SHP77 (cell line): ENCODE measurements around the gene PXN.
"Not testable (repeated sequence)": the region's sequence is repeated elsewhere in the genome, so short reads cannot be mapped to it uniquely, and the experiment has no call there.

Experiments
- DNase-seq, 2 experiments: peaks; one replicate each; lab custom pipeline; 2025; lab: John Stamatoyannopoulos, UW

The PXN gene

DNA sequence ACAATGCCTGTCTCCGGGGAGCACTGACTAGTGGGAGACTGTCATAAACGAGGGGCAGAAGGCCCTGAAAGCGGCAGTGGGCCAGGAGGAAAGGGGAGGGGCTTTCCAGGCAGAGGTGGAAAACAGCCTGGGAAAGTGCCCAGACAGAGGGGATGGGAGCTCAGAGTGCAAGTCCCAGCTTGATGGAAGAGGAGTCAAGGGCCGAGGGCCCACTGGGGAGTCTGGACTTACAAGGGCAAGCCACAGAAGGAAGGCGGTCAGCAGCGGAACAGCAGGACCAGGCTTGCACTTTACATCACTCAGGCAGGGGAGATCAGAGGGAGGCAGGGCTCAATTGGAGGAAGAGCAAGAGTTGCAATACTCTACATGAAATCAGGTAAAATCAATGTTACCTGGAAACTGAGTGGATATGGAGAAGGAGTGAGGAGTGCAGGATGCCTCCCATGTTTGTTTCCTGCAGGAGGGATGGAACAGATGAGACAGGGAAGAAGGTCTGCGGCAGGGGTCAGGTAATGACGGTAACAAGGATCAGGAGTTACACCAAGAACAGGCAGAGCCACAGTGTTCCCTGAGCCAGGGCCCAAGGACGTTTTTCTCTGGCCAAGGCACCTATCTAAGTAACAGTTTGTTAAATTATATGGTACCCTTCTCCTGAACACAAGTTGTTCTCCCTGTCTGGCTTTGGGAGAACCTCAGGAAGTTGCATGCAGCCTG, 23.8 kb downstream of the PXN start:
- DNase-seq, result no peak

- no peak for DNase-seq
These were observed 25.1 kb downstream of the PXN start for GRCh38 chr12:120240495-120240833.

DNA sequence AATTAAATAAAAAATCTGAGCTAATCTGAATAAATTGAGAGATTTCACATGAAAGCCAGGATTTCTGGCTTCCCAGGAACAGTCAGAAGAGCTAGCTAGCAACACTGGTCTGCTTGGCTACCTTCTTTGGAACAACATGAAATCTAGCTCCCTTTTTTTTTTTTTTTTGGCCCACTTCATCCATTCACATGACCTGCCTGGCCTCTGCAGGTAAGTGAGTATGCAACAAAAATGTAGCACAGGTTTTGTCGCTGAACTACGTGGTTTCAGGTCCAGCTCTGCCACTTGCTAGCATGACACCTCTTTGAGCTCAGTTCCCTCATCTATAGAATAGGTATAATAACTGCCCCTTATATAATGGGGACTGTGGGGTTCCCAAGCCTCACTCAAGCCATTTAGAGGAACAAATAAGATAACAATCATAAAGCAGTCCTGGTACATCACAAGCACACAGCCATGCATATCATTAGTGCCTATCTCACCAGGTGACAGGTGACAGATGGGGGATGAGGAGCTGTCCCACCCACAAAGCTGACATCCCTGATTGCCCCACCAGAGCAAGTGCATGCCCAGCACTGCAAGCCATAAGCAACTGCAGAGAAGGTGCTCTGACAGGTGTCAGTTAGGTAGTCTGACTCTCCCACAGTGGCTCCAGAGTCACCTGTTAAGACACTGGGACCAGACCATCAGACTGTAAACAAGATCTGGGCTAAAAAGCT, 25.6 kb downstream of the PXN start:
- no peak for DNase-seq

DNA sequence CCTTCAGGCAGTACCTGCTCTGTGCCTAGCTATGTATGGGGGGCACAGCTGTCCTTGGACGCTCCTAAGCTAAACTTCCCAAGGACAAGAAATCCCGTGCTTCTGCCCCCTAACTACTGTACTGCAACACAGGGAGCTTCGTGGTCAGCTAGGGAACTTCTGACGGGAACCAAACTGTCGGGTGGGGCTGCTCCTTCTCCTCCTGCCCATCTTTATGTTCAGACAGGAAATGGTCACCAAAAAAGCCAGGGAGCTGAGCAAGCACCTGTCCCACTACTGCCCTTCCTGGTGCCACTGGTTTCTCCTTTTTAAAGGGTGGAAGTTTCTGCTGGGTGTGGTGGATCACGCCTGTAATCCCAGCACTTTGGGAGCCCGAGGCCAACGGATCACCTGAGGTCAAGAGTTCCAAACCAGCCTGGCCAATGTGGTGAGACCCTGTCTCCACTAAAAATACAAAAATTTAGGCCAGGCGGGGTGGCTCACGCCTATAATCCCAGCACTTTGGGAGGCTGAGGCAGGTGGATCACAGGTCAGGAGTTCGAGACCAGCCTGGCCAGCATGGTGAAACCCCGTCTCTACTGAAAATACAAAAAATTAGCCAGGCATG, 26.6 kb downstream of the PXN start:
- DNase-seq, result no peak

DNA sequence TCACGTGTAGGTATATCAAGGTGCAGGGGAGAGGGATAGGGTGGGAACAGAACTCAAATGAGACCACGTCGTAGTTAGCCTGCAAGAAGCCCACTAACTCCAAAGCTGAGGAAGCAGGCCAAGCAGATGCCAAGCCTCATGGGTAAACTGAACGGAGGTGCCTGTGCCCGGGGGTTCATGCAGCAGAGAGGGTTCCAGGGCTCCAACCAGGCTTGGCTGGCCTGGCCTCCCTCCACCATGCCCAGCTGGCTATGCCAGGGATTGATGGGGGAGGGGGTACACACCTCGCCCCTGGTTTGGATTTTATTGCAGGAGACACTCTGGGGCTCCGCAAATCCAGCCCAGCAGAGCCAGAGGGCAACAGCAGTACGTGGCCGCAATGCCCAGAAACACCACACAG, 27.3 kb downstream of the PXN start:
- DNase-seq, result no peak

DNA sequence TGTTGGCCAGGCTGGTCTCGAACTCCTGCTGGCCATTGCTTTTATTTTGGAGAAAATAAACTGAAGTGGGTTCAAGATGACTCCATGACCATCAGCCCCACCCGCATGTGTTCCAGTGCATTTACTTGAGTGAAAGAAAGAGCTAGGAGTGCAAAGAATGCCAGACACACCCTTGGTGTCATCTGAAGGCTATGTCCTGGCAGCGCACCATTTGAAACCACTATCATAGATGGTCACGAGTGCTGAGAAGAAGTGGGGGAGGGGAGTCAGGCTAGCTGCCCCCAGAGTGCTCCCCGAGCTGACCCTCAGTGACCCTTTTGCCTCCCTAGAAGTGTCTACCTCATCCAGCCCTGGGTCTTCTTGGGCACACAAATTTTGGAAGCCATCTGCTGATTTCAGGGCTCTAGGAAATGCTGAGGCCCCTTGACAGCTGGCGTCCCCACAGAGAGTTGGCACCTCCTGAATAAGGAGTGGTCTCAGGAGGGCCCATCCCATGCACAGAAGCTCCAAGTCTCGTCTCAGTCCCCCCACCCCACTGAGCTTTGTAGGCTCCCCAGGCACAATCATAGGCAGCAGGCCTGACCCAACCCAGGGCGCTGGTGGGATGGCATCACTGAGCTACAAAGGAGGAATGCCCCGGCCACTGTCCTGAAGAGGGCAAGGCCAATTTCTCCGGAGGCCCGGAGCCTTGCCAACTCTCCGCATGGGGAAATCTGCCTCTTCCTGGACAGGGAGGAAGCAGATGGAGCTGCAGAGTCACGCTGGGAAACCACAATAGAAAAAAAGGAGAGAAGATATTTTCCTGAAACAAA, 28.0 kb downstream of the PXN start:
- DNase-seq, result no peak

GRCh38 chr12:120236809-120237208, 28.7 kb downstream of the PXN start:
- not testable (repeated sequence) for DNase-seq

DNA sequence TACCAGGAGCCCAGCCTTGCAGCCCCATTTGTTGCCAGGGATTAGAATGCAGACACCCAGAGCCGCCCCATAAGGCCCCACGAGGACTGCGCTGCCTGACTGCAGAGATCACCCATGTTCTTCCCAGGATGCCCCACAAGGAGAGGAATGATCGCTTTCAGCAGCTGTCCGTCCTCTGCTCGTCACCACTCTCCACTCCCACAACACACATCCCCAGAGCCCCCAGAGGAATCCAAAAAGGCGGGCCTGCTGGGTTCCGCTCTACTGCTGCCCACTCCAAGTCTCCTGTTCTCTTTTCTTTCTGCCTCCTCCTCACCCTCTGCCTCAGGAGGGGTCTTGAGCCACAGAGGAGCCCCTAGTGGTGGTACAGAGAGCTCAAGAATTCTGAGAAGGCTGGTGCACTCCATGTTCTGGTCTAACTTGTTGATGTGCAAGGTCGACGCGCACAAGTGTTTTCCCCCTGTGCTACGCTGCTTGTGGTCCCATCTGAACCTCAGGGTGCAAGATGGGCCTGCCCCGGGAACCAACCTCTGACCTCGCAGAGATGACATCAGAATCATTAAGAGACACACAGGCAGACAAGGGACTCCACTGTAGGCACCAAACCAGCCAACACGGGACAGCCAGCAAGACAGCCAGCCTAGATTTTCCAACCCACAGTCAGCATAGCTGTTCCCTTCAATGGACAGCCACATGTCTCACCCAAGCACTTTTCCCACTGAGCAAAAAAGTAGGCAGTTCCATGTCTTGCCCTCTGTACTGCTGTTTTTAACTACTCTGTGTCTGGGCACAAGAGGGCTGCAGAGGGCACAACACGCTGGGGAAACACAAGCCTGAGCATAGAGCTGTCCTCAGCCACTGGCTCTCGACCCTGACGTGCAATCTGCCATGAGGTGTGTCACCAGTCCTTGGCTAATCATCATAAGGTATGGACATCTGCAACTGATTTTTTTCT, 29.9 kb downstream of the PXN start:
- DNase-seq, result peak in 1 of 2 experiments; percentile 36

- peak; percentile 61 to 86 for DNase-seq
These were observed 30.7 kb downstream of the PXN start for GRCh38 chr12:120234643-120235368.

- no peak for DNase-seq
These were observed 34.1 kb downstream of the PXN start for GRCh38 chr12:120231316-120232011.

GRCh38 chr12:120230974-120231315, 34.6 kb downstream of the PXN start:
- DNase-seq, result no peak

DNA sequence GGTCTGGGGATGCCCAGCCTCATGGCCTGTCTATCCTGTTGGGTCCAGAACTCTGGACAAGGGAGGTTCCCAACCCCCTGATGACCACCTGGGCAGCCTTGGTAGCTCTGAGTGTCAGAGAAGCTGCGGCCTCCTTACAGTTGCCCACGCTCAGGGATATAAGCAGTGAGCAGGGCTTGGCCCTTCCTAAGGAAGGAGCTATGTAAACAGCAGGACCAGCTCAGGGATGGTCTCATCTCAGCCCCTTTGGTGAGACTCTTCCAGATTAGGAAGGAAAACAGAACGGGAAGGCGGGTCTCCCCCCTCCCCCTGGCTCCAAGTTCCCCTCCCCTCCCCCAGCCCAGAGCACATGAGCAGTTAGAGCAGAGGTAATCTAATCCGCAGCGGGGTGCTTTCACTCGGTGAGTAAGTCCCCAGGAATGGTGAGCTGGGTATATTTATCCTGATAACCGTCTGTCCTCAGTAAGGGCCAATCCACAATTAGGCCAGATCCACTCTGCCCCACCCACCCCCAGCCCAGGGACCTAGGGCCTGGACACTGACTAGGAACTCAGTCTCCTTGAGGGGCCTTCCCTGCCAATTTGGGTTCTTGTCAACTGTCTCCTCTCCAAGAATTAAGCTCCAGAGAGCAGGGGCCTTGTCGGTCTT, 35.1 kb downstream of the PXN start:
- DNase-seq, result no peak

- no peak for DNase-seq
These were observed 35.8 kb downstream of the PXN start for GRCh38 chr12:120229487-120230325.

DNA sequence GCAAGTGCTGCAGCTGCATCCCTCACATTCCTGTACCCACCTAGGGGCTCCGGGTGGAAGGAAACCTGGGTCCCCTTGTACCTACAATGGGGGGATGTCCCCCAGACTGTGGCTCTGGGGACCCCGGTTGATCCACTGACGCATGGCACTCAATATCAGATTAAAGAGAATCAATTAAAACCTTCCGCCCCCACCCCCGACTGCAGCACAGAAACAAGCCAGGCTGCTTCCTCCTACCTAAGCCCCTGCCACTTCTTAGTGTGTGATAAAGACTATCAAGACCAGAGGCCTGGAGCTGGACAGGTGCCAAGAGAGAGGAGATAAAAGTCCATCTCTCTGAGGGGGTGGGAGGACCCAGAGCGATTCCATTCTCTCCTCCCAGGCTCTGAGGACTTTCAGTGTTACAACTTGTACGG, 36.5 kb downstream of the PXN start:
- DNase-seq, result no peak

GRCh38 chr12:120228291-120229070, 37.0 kb downstream of the PXN start:
- peak; percentile 87 to 88 for DNase-seq

GRCh38 chr12:120228041-120228290, 37.6 kb downstream of the PXN start:
- DNase-seq, result no peak

DNA sequence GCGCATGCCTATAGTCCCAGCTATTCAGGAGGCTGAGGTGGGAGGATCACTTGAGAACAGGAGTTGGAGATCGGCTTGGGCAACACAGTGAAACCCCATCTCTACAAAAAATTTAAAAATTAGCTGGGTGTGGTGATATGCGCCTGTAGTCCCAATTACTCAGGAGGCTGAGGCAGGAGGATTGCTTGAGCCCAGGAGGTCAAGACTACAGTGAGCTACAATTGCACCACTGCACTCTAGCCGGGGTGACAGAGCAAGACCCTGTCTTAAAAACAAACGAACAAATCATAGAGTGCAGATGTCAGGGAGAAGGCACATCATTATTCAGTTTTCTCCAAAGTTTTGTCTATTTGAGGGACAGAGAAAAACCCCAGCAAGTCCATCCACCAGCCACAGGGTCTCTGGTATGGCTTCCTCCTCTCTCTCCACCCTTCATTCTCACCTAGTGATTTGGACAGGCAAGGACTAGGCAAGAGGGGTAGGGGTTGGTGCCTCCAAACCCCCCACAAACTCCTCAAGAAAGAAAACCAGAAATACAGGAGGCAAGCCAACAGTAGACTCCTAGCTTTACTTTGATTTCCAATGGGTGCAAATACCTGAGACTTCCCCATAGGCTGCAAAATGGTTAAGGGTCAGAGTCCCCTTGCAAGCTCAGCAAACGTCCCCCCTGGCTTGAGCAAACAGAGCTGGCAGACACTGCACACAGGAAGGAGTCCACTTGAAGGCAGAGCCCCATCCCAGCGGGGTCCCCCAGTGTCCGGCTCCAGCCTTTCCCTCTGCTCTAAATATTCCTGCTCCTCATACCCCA, 38.1 kb downstream of the PXN start:
- no peak for DNase-seq
